Panc1 (cell line): ENCODE results near the gene TES. TPM values are rescaled to one million over a fixed set of nuclear protein-coding genes. Genes with fewer than 3 reads are reported as not detected.

Source experiments
- ATAC-seq: fragments of 200-7000 bp; cut with Tn5 transposase; 2 replicates; pipeline ENCODE4 v1.9.1; 2020; ENCODE audit warnings: mild to moderate bottlenecking, moderate library complexity
- BruUV-seq: library from RNA; stranded (reverse); fragments of 400-500 nt; replicated peaks from 2 replicates; lab custom pipeline; 2021; lab: Mats Ljungman, UMichigan
- CTCF ChIA-PET: fragments of 300-600 bp; sonication (Branson Sonifier 250); formaldehyde crosslinking; loops from one replicate; lab custom pipeline; 2022; ENCODE audit warnings: antibody characterized with exemption; lab: Charles Lee
- POLR2A ChIA-PET: fragments of 300-600 bp; sonication (Branson Sonifier 250); formaldehyde crosslinking; loops from one replicate; lab custom pipeline; 2022; ENCODE audit warnings: antibody characterized with exemption; lab: Charles Lee
- DNase-seq: peaks from one replicate; pipeline ENCODE4 v3.0.0-alpha.2; 2010; ENCODE audit warnings: low read depth, low spot score
- H3K27ac ChIP-seq: 2 replicates; pipeline ENCODE4 v1.5.1; 2011; ENCODE audit warnings: mild to moderate bottlenecking, low read length, inconsistent platforms
- H3K27me3 ChIP-seq: fragments of 200-500 bp; sonication (Bioruptor generic); 2 replicates; pipeline ENCODE4 v1.6.0; 2014; ENCODE audit warnings: low read length, inconsistent platforms; ENCODE audit not compliant: control insufficient read depth, insufficient read depth
- H3K36me3 ChIP-seq: fragments of 200-500 bp; sonication (Bioruptor generic); 2 replicates; pipeline ENCODE4 v1.5.1; 2014; ENCODE audit warnings: inconsistent platforms, mild to moderate bottlenecking, low read length, moderate library complexity; ENCODE audit not compliant: control insufficient read depth, insufficient read depth
- H3K4me1 ChIP-seq: 2 replicates; pipeline ENCODE4 v1.5.1; 2011; ENCODE audit warnings: inconsistent platforms, mild to moderate bottlenecking, low read length, moderate library complexity; ENCODE audit not compliant: control insufficient read depth, insufficient read depth
- H3K4me3 ChIP-seq, 2 experiments: 2 replicates each; pipeline ENCODE4 v1.5.1; 2011 to 2012; ENCODE audit warnings: low read depth in 2 of 2, low read length in 2 of 2, mild to moderate bottlenecking in 2 of 2, inconsistent platforms in 1 of 2, moderate library complexity in 1 of 2
- H3K9me3 ChIP-seq: fragments of 200-500 bp; sonication (Bioruptor generic); 2 replicates; pipeline ENCODE4 v1.5.1; 2014; ENCODE audit warnings: low read depth, mild to moderate bottlenecking, inconsistent platforms, low read length, moderate library complexity; ENCODE audit not compliant: control insufficient read depth, insufficient read depth
- CTCF ChIP-seq: fragments of 450-650 bp; IDR thresholded peaks from 2 replicates; pipeline ENCODE4 v1.5.1; 2017; ENCODE audit warnings: mild to moderate bottlenecking
- POLR2AphosphoS5 ChIP-seq: IDR thresholded peaks from 2 replicates; pipeline ENCODE4 v1.6.1; 2012; ENCODE audit warnings: mild to moderate bottlenecking, low read depth, low read length, moderate library complexity
- REST ChIP-seq, 2 experiments: IDR thresholded peaks; 2 replicates each; pipeline ENCODE4 v1.6.1; 2011 to 2012; ENCODE audit warnings: low read depth in 2 of 2, control low read depth in 1 of 2, low read length in 1 of 2, mild to moderate bottlenecking in 1 of 2, moderate library complexity in 1 of 2; ENCODE audit not compliant: insufficient read depth in 1 of 2
- SIN3A ChIP-seq: IDR thresholded peaks from 2 replicates; pipeline ENCODE4 v1.6.1; 2012; ENCODE audit warnings: low read depth, mild to moderate bottlenecking, low read length, moderate library complexity, borderline replicate concordance; ENCODE audit not compliant: insufficient read depth
- TCF7L2 ChIP-seq: IDR thresholded peaks from 2 replicates; pipeline ENCODE4 v1.6.1; 2011; ENCODE audit warnings: mild to moderate bottlenecking, low read depth, low read length, inconsistent platforms
- in situ Hi-C: cut with HindIII; loops from 2 replicates; pipeline ENCODE4 v1.10.0; 2016; ENCODE audit warnings: low sequenced_read_pairs, low pct_unique_long_range_greater_than_20kb
- intact Hi-C: fragments of 100-400 bp; cut with micrococcal nuclease; formaldehyde crosslinking; loops from one replicate; pipeline ENCODE4 v1.10.0; 2022; ENCODE audit not compliant: unreplicated experiment
- total RNA-seq: library from RNA; stranded (reverse); gene quantifications from one replicate; pipeline ENCODE4 v1.2.1, GENCODE V29; 2021; ENCODE audit not compliant: unreplicated experiment

Gene TES
- total RNA-seq, 1 experiment from 2014 or later: 99.4 TPM

GRCh38 chr7:116164552-116165306, 45.6 kb upstream of the TES start:
- POLR2A ChIA-PET: no interaction called here
- in situ Hi-C loops: no loop called here
- Histone ChIP-seq H3K36me3 (no peaks in the 10 kb centered on the region), H3K4me3 (no peak overlapping the region), H3K4me1 (peaks cover 6% of the 10 kb centered on the region; the same call in 1 of the 2 replicates), H3K27ac (no peak overlapping the region), H3K9me3 (no peaks in the 10 kb centered on the region), H3K27me3 (no peaks in the 10 kb centered on the region)
- TF ChIP-seq CTCF (no peak), SIN3A (no peak), TCF7L2 (no peak), POLR2AphosphoS5 (no peak), REST (IDR thresholded peaks at IDR 0.05; ENCODE audit: insufficient read depth in 1 of 2, low read depth in 2 of 2, low read length in 1 of 2) (no peak)
- CTCF ChIA-PET: interaction anchor here (0.6 kb wide), 1 partner anchor 831 kb away, joined by 6 read pairs; no protein-coding TSS in a partner anchor
- BruUV-seq: no TSS peak
- DNase-seq (no peak), ATAC-seq (no peak)
- intact Hi-C loops: no loop called here

GRCh38 chr7:116165717-116166116, 44.6 kb upstream of the TES start:
- H3K4me3 ChIP-seq: no peak overlapping the region
- no peak for ATAC-seq
- H3K36me3 ChIP-seq: no peaks in the 10 kb centered on the region
- H3K4me1 ChIP-seq: peaks cover 6% of the 10 kb centered on the region; the same call in 1 of the 2 replicates
- no peak for DNase-seq
- BruUV-seq: no TSS peak
- H3K9me3 ChIP-seq: no peaks in the 10 kb centered on the region
- intact Hi-C loops: no loop called here
- in situ Hi-C loops: no loop called here
- ChIA-PET POLR2A (no interaction called here), CTCF (no interaction called here)
- H3K27me3 ChIP-seq: no peaks in the 10 kb centered on the region
- TF ChIP-seq POLR2AphosphoS5 (no peak), TCF7L2 (no peak), CTCF (no peak), SIN3A (no peak), REST (IDR thresholded peaks at IDR 0.05; ENCODE audit: insufficient read depth in 1 of 2, low read depth in 2 of 2, low read length in 1 of 2) (no peak)
- no peak overlapping the region for H3K27ac ChIP-seq
